Keratinocyte (primary cell): Measurements from ENCODE around the gene SUSD4. TPM values are rescaled to one million over a fixed set of nuclear protein-coding genes. Genes with fewer than 3 reads are reported as not detected.

ENCODE experiments used
- DNase-seq: peaks from one replicate; pipeline ENCODE4 v3.0.0-alpha.2; 2011; ENCODE audit warnings: low read depth, missing footprints, low spot score
- FAIRE-seq: peaks from 2 replicates; lab custom pipeline; 2011; peaks lifted over from hg19 to GRCh38; lab: Jason Lieb, UNC
- H2AFZ ChIP-seq: 2 replicates; pipeline ENCODE4 v1.6.0; 2012; ENCODE audit warnings: low read length, control low read depth, inconsistent platforms; ENCODE audit not compliant: control insufficient read depth
- H3K27ac ChIP-seq: 2 replicates; pipeline ENCODE4 v1.5.1; 2011; ENCODE audit warnings: low read length; ENCODE audit not compliant: control insufficient read depth, insufficient read depth
- H3K27me3 ChIP-seq: 3 replicates; pipeline ENCODE4 v1.6.0; 2011; ENCODE audit warnings: low read length; ENCODE audit not compliant: control insufficient read depth, insufficient read depth; ENCODE audit errors: extremely low read depth
- H3K36me3 ChIP-seq, 2 experiments: 2 replicates in 1 of 2; 3 replicates in 1 of 2; pipeline ENCODE4 v1.5.1; 2011; ENCODE audit warnings: low read length in 2 of 2, mild to moderate bottlenecking in 1 of 2; ENCODE audit not compliant: control insufficient read depth in 2 of 2, insufficient read depth in 2 of 2; ENCODE audit errors: extremely low read depth in 1 of 2
- H3K4me1 ChIP-seq: 3 replicates; pipeline ENCODE4 v1.5.1; 2011; ENCODE audit warnings: low read length; ENCODE audit not compliant: control insufficient read depth, insufficient read depth; ENCODE audit errors: extremely low read depth
- H3K4me2 ChIP-seq: 3 replicates; pipeline ENCODE4 v1.6.0; 2011; ENCODE audit warnings: low read depth, low read length; ENCODE audit not compliant: control insufficient read depth, insufficient read depth; ENCODE audit errors: extremely low read depth
- H3K4me3 ChIP-seq, 3 experiments: fragments of 200-600 bp in 1 of 3; sonication (generic) in 1 of 3; 2 replicates in 2 of 3; 3 replicates in 1 of 3; pipeline ENCODE4 v1.5.1; 2011 to 2016; ENCODE audit warnings: low read length in 3 of 3, mild to moderate bottlenecking in 3 of 3, control low read depth in 2 of 3, inconsistent platforms in 1 of 3, low read depth in 1 of 3, mixed read lengths in 1 of 3, mixed run types in 1 of 3, moderate library complexity in 1 of 3; ENCODE audit not compliant: control insufficient read depth in 2 of 3, insufficient read depth in 2 of 3; ENCODE audit errors: extremely low read depth in 1 of 3
- H3K79me2 ChIP-seq: 2 replicates; pipeline ENCODE4 v1.6.0; 2012; ENCODE audit warnings: low read length; ENCODE audit not compliant: control insufficient read depth, insufficient read depth
- H3K9ac ChIP-seq: 3 replicates; pipeline ENCODE4 v1.6.0; 2011; ENCODE audit warnings: low read length; ENCODE audit not compliant: control insufficient read depth, insufficient read depth; ENCODE audit errors: extremely low read depth
- H3K9me1 ChIP-seq: 3 replicates; pipeline ENCODE4 v1.6.0; 2011; ENCODE audit warnings: low read length; ENCODE audit not compliant: control insufficient read depth, insufficient read depth; ENCODE audit errors: extremely low read depth
- H3K9me3 ChIP-seq: 2 replicates; pipeline ENCODE4 v1.5.1; 2012; ENCODE audit warnings: low read depth, low read length; ENCODE audit not compliant: control insufficient read depth
- H4K20me1 ChIP-seq: 3 replicates; pipeline ENCODE4 v1.6.0; 2011; ENCODE audit warnings: low read length; ENCODE audit not compliant: control insufficient read depth, insufficient read depth; ENCODE audit errors: extremely low read depth
- CTCF ChIP-seq, 3 experiments: IDR thresholded peaks in 1 of 3; conservative IDR thresholded peaks in 1 of 3; optimal IDR thresholded peaks in 1 of 3; 2 replicates in 2 of 3; 3 replicates in 1 of 3; pipeline versions ENCODE3 to v1.5.1; 2011; ENCODE audit warnings: low read length in 3 of 3, mild to moderate bottlenecking in 3 of 3, moderate library complexity in 2 of 3, control low read depth in 1 of 3, inconsistent platforms in 1 of 3; ENCODE audit not compliant: insufficient read depth in 2 of 3; ENCODE audit errors: extremely low read depth in 1 of 3
- EZH2 ChIP-seq: IDR thresholded peaks from one replicate; pipeline ENCODE4 v1.6.1; 2012; ENCODE audit warnings: inconsistent platforms, mild to moderate bottlenecking, low read length, moderate library complexity
- dilution Hi-C: fragments of 300-500 bp; cut with MboI; formaldehyde crosslinking; loops from one replicate; pipeline ENCODE4 v1.7.0; 2020; ENCODE audit warnings: low sequenced_read_pairs; ENCODE audit not compliant: extremely low pct_ligation_motif_present
- polyA plus RNA-seq, 5 experiments: library from polyadenylated mRNA; depleted of rRNA in 3 of 5; stranded (reverse) in 3 of 5; stranded (forward) in 1 of 5; unstranded in 1 of 5; fragments of >200 nt; gene quantifications; 1 replicate in 1 of 5; 2 replicates in 3 of 5; 3 replicates in 1 of 5; pipeline versions ENCODE4 v1.2.1 to v1.2.3, GENCODE V29; 2011 to 2012; ENCODE audit warnings: missing spikeins in 2 of 5, low read depth in 1 of 5, low replicate concordance in 1 of 5

SUSD4 gene
- polyA plus RNA-seq, 1 donor (not counting 4 experiments of a cell fraction or from before 2014, with no cell fraction given), result 1.6 TPM

- H2AFZ ChIP-seq, result no peak overlapping the region
- H3K79me2 ChIP-seq, result no peaks in the 10 kb centered on the region
- FAIRE-seq (no peak), DNase-seq (no peak)
- no peaks in the 10 kb centered on the region for H3K36me3 ChIP-seq
- no peak overlapping the region for H3K4me3 ChIP-seq
- H3K27ac ChIP-seq, result no peak overlapping the region
- no peak overlapping the region for H3K4me2 ChIP-seq
- dilution Hi-C loops, result no loop called here
- TF ChIP-seq EZH2 (no peak), CTCF (optimal IDR thresholded peaks at IDR 0.05 in 1 of 3, IDR thresholded peaks at IDR 0.05 in 1 of 3, conservative IDR thresholded peaks at IDR 0.05 in 1 of 3; ENCODE audit: extremely low read depth in 1 of 3, insufficient read depth in 2 of 3, low read length in 3 of 3) (no peak)
- H3K9me3 ChIP-seq, result no peaks in the 10 kb centered on the region
- no peaks in the 10 kb centered on the region for H3K9me1 ChIP-seq
- H4K20me1 ChIP-seq, result no peaks in the 10 kb centered on the region
- H3K4me1 ChIP-seq, result no peaks in the 10 kb centered on the region
- no peak overlapping the region for H3K9ac ChIP-seq
- H3K27me3 ChIP-seq, result peaks cover 5% of the 10 kb centered on the region
These were observed 160.3 kb downstream of the SUSD4 start for GRCh38 chr1:223203694-223204093.

GRCh38 chr1:223203034-223203408 is 161.0 kb downstream of the SUSD4 start:
- H4K20me1 ChIP-seq, result no peaks in the 10 kb centered on the region
- H3K27me3 ChIP-seq, result peaks cover 5% of the 10 kb centered on the region
- H3K27ac ChIP-seq, result no peak overlapping the region
- no peak overlapping the region for H3K4me2 ChIP-seq
- TF ChIP-seq EZH2 (no peak), CTCF (optimal IDR thresholded peaks at IDR 0.05 in 1 of 3, IDR thresholded peaks at IDR 0.05 in 1 of 3, conservative IDR thresholded peaks at IDR 0.05 in 1 of 3; ENCODE audit: extremely low read depth in 1 of 3, insufficient read depth in 2 of 3, low read length in 3 of 3) (no peak)
- no peaks in the 10 kb centered on the region for H3K9me3 ChIP-seq
- H3K79me2 ChIP-seq, result no peaks in the 10 kb centered on the region
- no peaks in the 10 kb centered on the region for H3K9me1 ChIP-seq
- dilution Hi-C loops, result no loop called here
- H2AFZ ChIP-seq, result no peak overlapping the region
- FAIRE-seq, result no peak
- no peaks in the 10 kb centered on the region for H3K36me3 ChIP-seq
- no peak overlapping the region for H3K9ac ChIP-seq
- no peak overlapping the region for H3K4me3 ChIP-seq
- DNase-seq, result no peak
- H3K4me1 ChIP-seq, result peaks cover 5% of the 10 kb centered on the region
